ENCODE measurements around the gene TNNI2. TPM values are rescaled to one million over a fixed set of nuclear protein-coding genes. Genes with fewer than 3 reads are reported as not detected.

The TNNI2 gene
- polyA plus RNA-seq, 1 donor (not counting 4 experiments of a cell fraction or from before 2014, with no cell fraction given), result 10.7 TPM

- dilution Hi-C loops (cut with MboI; ENCODE audit: extremely low pct_ligation_motif_present, low sequenced_read_pairs), result no loop called here
Measured at GRCh38 chr11:1796413-1797011, 42.3 kb upstream of the TNNI2 start.

GRCh38 chr11:1797391-1798125 lies 41.2 kb upstream of the TNNI2 start:
- dilution Hi-C loops (cut with MboI; ENCODE audit: extremely low pct_ligation_motif_present, low sequenced_read_pairs), result no loop called here
- Histone ChIP-seq H3K27ac (ENCODE audit: control insufficient read depth, insufficient read depth, low read length) (no peak overlapping the region), H3K27me3 (ENCODE audit: control insufficient read depth, extremely low read depth, insufficient read depth, low read length) (no peaks in the 10 kb centered on the region), H3K79me2 (ENCODE audit: control insufficient read depth, insufficient read depth, low read length) (no peaks in the 10 kb centered on the region), H3K4me3 (ENCODE audit: control insufficient read depth in 2 of 3, extremely low read depth in 1 of 3, insufficient read depth in 2 of 3, low read depth in 1 of 3, low read length in 3 of 3) (no peak overlapping the region), H4K20me1 (ENCODE audit: control insufficient read depth, extremely low read depth, insufficient read depth, low read length) (no peaks in the 10 kb centered on the region), H3K9ac (ENCODE audit: control insufficient read depth, extremely low read depth, insufficient read depth, low read length) (no peak overlapping the region), H3K9me3 (ENCODE audit: control insufficient read depth, low read depth, low read length) (no peaks in the 10 kb centered on the region), H3K4me2 (ENCODE audit: control insufficient read depth, extremely low read depth, insufficient read depth, low read depth, low read length) (no peak overlapping the region), H2AFZ (ENCODE audit: control insufficient read depth, low read length) (no peak overlapping the region), H3K4me1 (ENCODE audit: control insufficient read depth, extremely low read depth, insufficient read depth, low read length) (peaks cover 12% of the 10 kb centered on the region), H3K36me3 (ENCODE audit: control insufficient read depth in 2 of 2, extremely low read depth in 1 of 2, insufficient read depth in 2 of 2, low read length in 2 of 2) (no peaks in the 10 kb centered on the region), H3K9me1 (ENCODE audit: control insufficient read depth, extremely low read depth, insufficient read depth, low read length) (no peaks in the 10 kb centered on the region)
- FAIRE-seq, result no peak
- no peak for DNase-seq (ENCODE audit: low read depth, low spot score)
- no peak for TF ChIP-seq EZH2 (IDR thresholded peaks at IDR 0.05; ENCODE audit: low read length)
- no peak for TF ChIP-seq CTCF (optimal IDR thresholded peaks at IDR 0.05 in 1 of 3, IDR thresholded peaks at IDR 0.05 in 1 of 3, conservative IDR thresholded peaks at IDR 0.05 in 1 of 3; ENCODE audit: extremely low read depth in 1 of 3, insufficient read depth in 2 of 3, low read length in 3 of 3)

More at GRCh38 chr11:1796413-1797011, 42.3 kb upstream of the TNNI2 start:
- Histone ChIP-seq H3K4me1 (ENCODE audit: control insufficient read depth, extremely low read depth, insufficient read depth, low read length) (peaks cover 12% of the 10 kb centered on the region), H2AFZ (ENCODE audit: control insufficient read depth, low read length) (peak overlapping the region; percentile 72), H4K20me1 (ENCODE audit: control insufficient read depth, extremely low read depth, insufficient read depth, low read length) (no peaks in the 10 kb centered on the region), H3K27ac (ENCODE audit: control insufficient read depth, insufficient read depth, low read length) (no peak overlapping the region), H3K9me1 (ENCODE audit: control insufficient read depth, extremely low read depth, insufficient read depth, low read length) (no peaks in the 10 kb centered on the region), H3K4me3 (ENCODE audit: control insufficient read depth in 2 of 3, extremely low read depth in 1 of 3, insufficient read depth in 2 of 3, low read depth in 1 of 3, low read length in 3 of 3) (no peak overlapping the region), H3K9me3 (ENCODE audit: control insufficient read depth, low read depth, low read length) (no peaks in the 10 kb centered on the region), H3K79me2 (ENCODE audit: control insufficient read depth, insufficient read depth, low read length) (no peaks in the 10 kb centered on the region), H3K27me3 (ENCODE audit: control insufficient read depth, extremely low read depth, insufficient read depth, low read length) (no peaks in the 10 kb centered on the region), H3K4me2 (ENCODE audit: control insufficient read depth, extremely low read depth, insufficient read depth, low read depth, low read length) (peak overlapping the region; percentile 62), H3K36me3 (ENCODE audit: control insufficient read depth in 2 of 2, extremely low read depth in 1 of 2, insufficient read depth in 2 of 2, low read length in 2 of 2) (no peaks in the 10 kb centered on the region), H3K9ac (ENCODE audit: control insufficient read depth, extremely low read depth, insufficient read depth, low read length) (no peak overlapping the region)
- DNase-seq (ENCODE audit: low read depth, low spot score) (peak; percentile 73), FAIRE-seq (peak; percentile 99)
- TF ChIP-seq CTCF (optimal IDR thresholded peaks at IDR 0.05 in 1 of 3, IDR thresholded peaks at IDR 0.05 in 1 of 3, conservative IDR thresholded peaks at IDR 0.05 in 1 of 3; ENCODE audit: extremely low read depth in 1 of 3, insufficient read depth in 2 of 3, low read length in 3 of 3) (peak; percentile 17 to 34 (median 24)), EZH2 (IDR thresholded peaks at IDR 0.05; ENCODE audit: low read length) (no peak)
